Aorta (tissue), 5 donors: ENCODE data around the gene RBM14. TPM values are rescaled to one million over a fixed set of nuclear protein-coding genes. Genes with fewer than 3 reads are reported as not detected.
A peak's percentile ranks its signal among the peaks of the same experiment; 100 is the strongest.

Experiments
- ATAC-seq: fragments of 200-7000 bp; cut with Tn5 transposase; one replicate; pipeline ENCODE4 v1.9.1; 2022; ENCODE audit warnings: moderate library complexity; ENCODE audit not compliant: low FRiP score
- DNase-seq, 2 donors: peaks; one replicate each; pipeline ENCODE4 v3.0.0-alpha.2; 2020
- H3K27ac ChIP-seq, 2 donors: one replicate each; pipeline ENCODE4 v1.5.1; 2013; ENCODE audit warnings: low read length in 2 of 2, mild to moderate bottlenecking in 2 of 2, moderate library complexity in 2 of 2, control low read depth in 1 of 2, inconsistent platforms in 1 of 2, low read depth in 1 of 2
- H3K27me3 ChIP-seq, 2 donors: one replicate each; pipeline ENCODE4 v1.6.1; 2013; ENCODE audit warnings: control low read depth in 1 of 2, low read length in 1 of 2, mild to moderate bottlenecking in 1 of 2, moderate library complexity in 1 of 2; ENCODE audit not compliant: insufficient read depth in 2 of 2, control insufficient read depth in 1 of 2
- H3K36me3 ChIP-seq, 2 donors: one replicate each; pipeline ENCODE4 v1.6.1; 2013; ENCODE audit warnings: control low read depth in 1 of 2, low read length in 1 of 2, mild to moderate bottlenecking in 1 of 2; ENCODE audit not compliant: insufficient read depth in 2 of 2, control insufficient read depth in 1 of 2
- H3K4me1 ChIP-seq, 2 donors: one replicate each; pipeline ENCODE4 v1.6.1; 2013; ENCODE audit warnings: low read length in 2 of 2, control low read depth in 1 of 2, mild to moderate bottlenecking in 1 of 2, moderate library complexity in 1 of 2; ENCODE audit not compliant: insufficient read depth in 2 of 2, control insufficient read depth in 1 of 2
- H3K4me3 ChIP-seq, 2 donors: one replicate each; pipeline ENCODE4 v1.5.1; 2013; ENCODE audit warnings: low read length in 2 of 2, control low read depth in 1 of 2, mild to moderate bottlenecking in 1 of 2
- H3K9me3 ChIP-seq: one replicate; pipeline ENCODE4 v1.6.1; 2013; ENCODE audit warnings: mild to moderate bottlenecking, low read length; ENCODE audit not compliant: control insufficient read depth
- WGBS, 2 donors: extraction: QIAGEN DNeasy Blood & Tissue Kit; methylation state at CpG; one replicate each; pipeline ENCODE4 v1.1.7; 2013; 5-methylcytosine and 5-hydroxymethylcytosine counted together
- intact Hi-C, 2 donors: fragments of 100-400 bp; cut with DNase I; formaldehyde crosslinking; loops; one replicate each; pipeline versions ENCODE4 v1.14.2 to v1.15.0; 2022
- polyA plus RNA-seq, 2 donors: library from polyadenylated mRNA; stranded (reverse); fragments of 200-250 nt; gene quantifications; one replicate each; pipeline ENCODE4 v1.2.3, GENCODE V29; 2013
- total RNA-seq, 2 donors: library from RNA; stranded (reverse); fragmentation: NEBNext Ultra II Directional; extraction: Animal tissue kit (Norgen Biotek cat#: 25700); gene quantifications; one replicate each; pipeline ENCODE4 v1.2.1, GENCODE V29; 2021
- donor health status: healthy with polysubstance abuse.
- donor health status: Bipolar disorder and iron deficiency.
- donor health status: DM: no; HTN: no; CAD: no.
- donor health status: DM: no; HTN: no; CAD: no.
- donor health status: DM: yes; HTN: yes; CAD: no.

Gene RBM14
- total and polyA plus RNA-seq, 4 donors, result 11.4 to 66.7 (median 53.9) TPM

DNA sequence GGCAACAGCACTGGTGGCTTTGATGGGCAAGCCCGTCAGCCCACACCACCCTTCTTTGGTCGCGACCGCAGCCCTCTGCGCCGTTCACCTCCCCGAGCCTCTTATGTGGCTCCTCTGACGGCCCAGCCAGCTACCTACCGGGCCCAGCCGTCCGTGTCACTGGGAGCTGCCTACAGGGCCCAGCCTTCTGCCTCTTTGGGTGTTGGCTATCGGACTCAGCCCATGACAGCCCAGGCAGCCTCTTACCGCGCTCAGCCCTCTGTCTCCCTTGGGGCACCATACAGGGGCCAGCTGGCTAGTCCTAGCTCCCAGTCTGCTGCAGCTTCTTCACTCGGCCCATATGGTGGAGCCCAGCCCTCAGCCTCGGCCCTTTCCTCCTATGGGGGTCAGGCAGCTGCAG lies 8.0 kb downstream of the RBM14 start:
- ATAC-seq (no peak), DNase-seq (no peak)
- intact Hi-C loops, result no loop called here
- H3K27me3 ChIP-seq, result no peaks in the 10 kb centered on the region
- H3K27ac ChIP-seq, result no peak overlapping the region
- no peak overlapping the region for H3K4me3 ChIP-seq
- 84 to 85% methylated on average over 16 of the region's 16 CpGs for WGBS, 2 donors
- peaks cover 0 to 20% of the 10 kb centered on the region in 2 donors for H3K36me3 ChIP-seq
- no peaks in the 10 kb centered on the region for H3K9me3 ChIP-seq
- H3K4me1 ChIP-seq, result peaks cover 0 to 2% of the 10 kb centered on the region in 2 donors

- intact Hi-C loops, result no loop called here
- peak; percentile 16 for ATAC-seq
- H3K27me3 ChIP-seq, result no peaks in the 10 kb centered on the region
- no peak overlapping the region for H3K4me3 ChIP-seq
- H3K27ac ChIP-seq, result no peak overlapping the region
- 93 to 94% methylated on average over 26 of the region's 26 CpGs for WGBS, 2 donors
- H3K9me3 ChIP-seq, result no peaks in the 10 kb centered on the region
- DNase-seq, result no peak
- peaks cover 0 to 20% of the 10 kb centered on the region in 2 donors for H3K36me3 ChIP-seq
- peaks cover 0 to 2% of the 10 kb centered on the region in 2 donors for H3K4me1 ChIP-seq
Measured at GRCh38 chr11:66625041-66625751, 8.8 kb downstream of the RBM14 start.

DNA sequence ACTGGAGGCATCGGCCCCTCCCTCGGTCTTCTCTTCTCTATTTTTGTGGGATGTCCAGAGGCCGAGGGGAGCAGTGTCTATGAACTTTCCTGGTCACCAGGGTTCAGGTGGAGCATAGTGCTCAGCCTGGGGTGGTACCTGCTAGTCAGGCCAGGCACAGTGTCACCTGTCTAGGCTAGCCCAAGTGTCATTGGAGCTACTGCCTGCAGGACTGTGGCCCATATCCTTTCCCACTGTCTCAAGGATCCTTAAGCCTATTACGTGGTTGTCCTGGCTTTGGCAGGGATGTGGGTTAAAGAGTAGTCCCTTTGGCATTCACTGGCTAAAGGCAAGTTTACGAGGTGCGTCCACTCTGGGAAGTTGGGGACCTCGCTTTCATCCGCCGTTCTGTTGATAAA lies 9.3 kb downstream of the RBM14 start:
- H3K27me3 ChIP-seq, result no peaks in the 10 kb centered on the region
- ATAC-seq, result no peak
- peaks cover 0 to 2% of the 10 kb centered on the region in 2 donors for H3K4me1 ChIP-seq
- no peak for DNase-seq
- 89 to 91% methylated on average over 9 of the region's 9 CpGs for WGBS, 2 donors
- no peaks in the 10 kb centered on the region for H3K9me3 ChIP-seq
- no peak overlapping the region for H3K27ac ChIP-seq
- intact Hi-C loops, result no loop called here
- H3K4me3 ChIP-seq, result no peak overlapping the region
- H3K36me3 ChIP-seq, result peaks cover 0 to 20% of the 10 kb centered on the region in 2 donors

- intact Hi-C loops, result no loop called here
- H3K4me1 ChIP-seq, result peaks cover 0 to 2% of the 10 kb centered on the region in 2 donors
- no peak for DNase-seq
- H3K36me3 ChIP-seq, result peaks cover 0 to 20% of the 10 kb centered on the region in 2 donors
- ATAC-seq, result no peak
- H3K27ac ChIP-seq, result no peak overlapping the region
- H3K27me3 ChIP-seq, result no peaks in the 10 kb centered on the region
- WGBS, 2 donors, result 96 to 98% methylated on average over 25 of the region's 25 CpGs
- H3K4me3 ChIP-seq, result no peak overlapping the region
- no peaks in the 10 kb centered on the region for H3K9me3 ChIP-seq
Measured at GRCh38 chr11:66626382-66626781, 10.0 kb downstream of the RBM14 start.

DNA sequence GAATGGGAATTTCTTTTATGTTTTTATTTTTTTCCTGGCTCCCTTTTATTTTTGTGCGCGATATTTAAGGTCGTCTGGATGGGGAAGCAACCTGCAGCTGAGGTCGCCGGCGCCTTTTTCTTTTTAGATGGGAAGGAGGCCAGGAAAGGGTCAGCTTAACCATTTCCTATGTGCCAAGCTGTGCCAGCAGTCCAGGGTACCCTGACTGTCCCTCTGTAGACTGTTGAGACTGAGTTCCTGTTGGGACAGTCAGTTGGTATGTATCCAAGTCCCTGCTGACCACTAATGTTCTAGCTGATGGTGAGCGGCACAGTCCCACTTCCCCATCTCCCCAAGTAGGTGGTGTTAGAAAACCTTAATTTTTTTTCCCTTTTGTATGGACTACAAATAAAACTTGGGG lies 10.5 kb downstream of the RBM14 start:
- no peak overlapping the region for H3K27ac ChIP-seq
- peaks cover 0 to 2% of the 10 kb centered on the region in 2 donors for H3K4me1 ChIP-seq
- WGBS, 2 donors, result 82 to 85% methylated on average over 7 of the region's 7 CpGs
- H3K4me3 ChIP-seq, result no peak overlapping the region
- ATAC-seq (no peak), DNase-seq (no peak)
- H3K27me3 ChIP-seq, result no peaks in the 10 kb centered on the region
- no peaks in the 10 kb centered on the region for H3K9me3 ChIP-seq
- peaks cover 0 to 20% of the 10 kb centered on the region in 2 donors for H3K36me3 ChIP-seq
- intact Hi-C loops, result no loop called here

DNA sequence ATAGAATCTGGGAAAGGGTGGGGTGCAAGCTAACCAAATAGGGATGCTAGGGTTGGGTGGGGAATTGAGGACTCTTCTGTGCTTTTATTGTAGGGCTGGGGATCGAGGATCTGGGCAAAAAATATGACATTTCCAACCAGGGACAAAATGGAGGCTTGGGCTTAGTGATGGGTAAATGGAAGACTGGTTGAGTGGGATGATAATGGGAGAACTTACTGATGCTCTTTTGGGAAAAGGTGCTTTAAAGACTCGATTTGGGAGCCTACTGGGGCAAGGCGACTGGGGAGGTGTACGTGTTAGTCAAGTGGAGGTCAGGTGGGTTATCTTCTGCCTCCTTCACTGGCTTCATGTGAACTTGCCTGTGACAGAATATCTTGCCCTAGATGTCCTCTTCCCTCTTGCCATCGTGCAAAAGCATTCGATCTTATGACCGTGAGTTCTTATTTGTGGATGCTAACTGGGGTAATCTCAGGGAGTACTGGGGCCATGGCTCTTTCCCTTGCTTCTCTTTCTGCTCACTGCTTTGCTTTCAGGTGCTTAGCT lies 11.7 kb downstream of the RBM14 start:
- no peak for DNase-seq
- H3K36me3 ChIP-seq, result peaks cover 0 to 20% of the 10 kb centered on the region in 2 donors

GRCh38 chr11:66629356-66629755 lies 12.9 kb downstream of the RBM14 start:
- ATAC-seq (no peak), DNase-seq (no peak)
- intact Hi-C loops, result no loop called here
- no peak overlapping the region for H3K4me3 ChIP-seq
- H3K27ac ChIP-seq, result no peak overlapping the region
- peaks cover 0 to 2% of the 10 kb centered on the region in 2 donors for H3K4me1 ChIP-seq
- H3K27me3 ChIP-seq, result no peaks in the 10 kb centered on the region
- WGBS, 2 donors, result 75 to 79% methylated on average over 2 of the region's 2 CpGs
- H3K9me3 ChIP-seq, result no peaks in the 10 kb centered on the region
- H3K36me3 ChIP-seq, result peaks cover 0 to 19% of the 10 kb centered on the region in 2 donors

More for the DNA sequence above, 11.7 kb downstream of the RBM14 start:
- H3K9me3 ChIP-seq, result no peaks in the 10 kb centered on the region
- ATAC-seq, result no peak
- no peak overlapping the region for H3K4me3 ChIP-seq
- peaks cover 0 to 2% of the 10 kb centered on the region in 2 donors for H3K4me1 ChIP-seq
- no peaks in the 10 kb centered on the region for H3K27me3 ChIP-seq
- no peak overlapping the region for H3K27ac ChIP-seq
- intact Hi-C loops, result no loop called here
- 90 to 92% methylated on average over 7 of the region's 7 CpGs for WGBS, 2 donors

DNA sequence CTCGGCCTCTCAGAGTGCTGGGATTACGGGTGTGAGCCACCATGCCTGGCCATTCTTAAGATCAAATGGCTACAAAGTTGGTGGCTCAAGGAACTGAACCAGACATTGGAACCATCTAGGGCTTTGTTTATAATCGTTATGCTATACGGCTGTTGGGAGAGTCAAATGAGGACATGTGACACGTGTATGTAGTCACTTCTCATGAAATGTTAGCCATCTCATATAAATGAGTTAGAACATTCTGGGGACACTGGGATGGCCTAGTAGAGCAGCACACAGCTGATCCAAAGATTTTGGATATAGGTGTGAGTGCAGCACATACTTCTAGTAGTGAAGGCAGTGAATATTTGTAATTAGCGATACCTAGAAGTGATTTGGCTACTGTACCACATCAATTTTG lies 15.5 kb downstream of the RBM14 start:
- Histone ChIP-seq H3K4me3 (no peak overlapping the region), H3K4me1 (peaks cover 0 to 2% of the 10 kb centered on the region in 2 donors), H3K27ac (no peak overlapping the region), H3K9me3 (no peaks in the 10 kb centered on the region), H3K36me3 (peaks cover 0 to 5% of the 10 kb centered on the region in 2 donors), H3K27me3 (no peaks in the 10 kb centered on the region)
- no peak for DNase-seq
- WGBS, 2 donors, result 83 to 85% methylated on average over 6 of the region's 6 CpGs
- no peak for ATAC-seq
- intact Hi-C loops, result no loop called here

- ATAC-seq (no peak), DNase-seq (no peak)
- Histone ChIP-seq H3K4me3 (no peak overlapping the region), H3K27ac (no peak overlapping the region), H3K36me3 (peaks cover 0 to 2% of the 10 kb centered on the region in 2 donors), H3K27me3 (no peaks in the 10 kb centered on the region), H3K9me3 (no peaks in the 10 kb centered on the region), H3K4me1 (no peaks in the 10 kb centered on the region)
- intact Hi-C loops, result no loop called here
- WGBS, 2 donors, result 44 to 48% methylated on average over 2 of the region's 2 CpGs
Measured at GRCh38 chr11:66632952-66633351, 16.5 kb downstream of the RBM14 start.
